GM13976 (cell line): ENCODE results near the gene FAM117A.
A peak's percentile ranks its signal among the peaks of the same experiment; 100 is the strongest.

Source experiments
- DNase-seq: peaks from one replicate; pipeline ENCODE4 v3.0.0; 2012; ENCODE audit warnings: low spot score
- CTCF ChIP-seq: IDR thresholded peaks from 2 replicates; pipeline ENCODE4 v1.5.1; 2012; ENCODE audit warnings: borderline replicate concordance, mild to moderate bottlenecking; ENCODE audit not compliant: insufficient read depth; ENCODE audit errors: extremely low read depth, missing control alignments, control extremely low read depth
- in situ Hi-C: fragments of 300-500 bp; cut with MboI; formaldehyde crosslinking; loops from one replicate; pipeline ENCODE4 v1.12.0; 2022; ENCODE audit warnings: low sequenced_read_pairs, mixed read lengths, inconsistent platforms; ENCODE audit not compliant: unreplicated experiment

The FAM117A gene

GRCh38 chr17:49779739-49780231, 15.9 kb upstream of the FAM117A start:
- DNase-seq, result peak; percentile 42
- TF ChIP-seq CTCF, result peak; percentile 45
- in situ Hi-C loops, result loop anchor here (10.0 kb wide), 1 partner anchor 75 kb away; the partner anchor contains the start of gene SLC35B1

GRCh38 chr17:49779156-49779738, 15.3 kb upstream of the FAM117A start:
- in situ Hi-C loops, result no loop called here
- DNase-seq, result no peak
- no peak for TF ChIP-seq CTCF

- DNase-seq, result no peak
- in situ Hi-C loops, result no loop called here
- no peak for TF ChIP-seq CTCF
These were observed 13.6 kb upstream of the FAM117A start for GRCh38 chr17:49777563-49777962.

- no peak for TF ChIP-seq CTCF
- in situ Hi-C loops, result no loop called here
These were observed 12.8 kb upstream of the FAM117A start for GRCh38 chr17:49776551-49777300.

GRCh38 chr17:49775546-49776260, 11.8 kb upstream of the FAM117A start:
- TF ChIP-seq CTCF, result no peak
- DNase-seq, result no peak
- in situ Hi-C loops, result no loop called here

More at GRCh38 chr17:49776551-49777300, 12.8 kb upstream of the FAM117A start:
- no peak for DNase-seq

- TF ChIP-seq CTCF, result no peak
- no peak for DNase-seq
- in situ Hi-C loops, result no loop called here
These were observed 3.1 kb upstream of the FAM117A start for GRCh38 chr17:49766918-49767530.
